GM12878 (cell line): ENCODE results near the gene ETV6. TPM values are rescaled to one million over a fixed set of nuclear protein-coding genes. Genes with fewer than 3 reads are reported as not detected.
A peak's percentile ranks its signal among the peaks of the same experiment; 100 is the strongest.

Experiments used
- BHLHE40 ChIP-seq, 2 experiments: fragments of 450-650 bp in 1 of 2; IDR thresholded peaks; 2 replicates each; pipeline ENCODE4 v1.6.1; 2011 to 2017; ENCODE audit warnings: low read depth in 2 of 2, borderline replicate concordance in 1 of 2, improper control_type of control experiment in 1 of 2, low read length in 1 of 2, mild to moderate bottlenecking in 1 of 2
- EP300 ChIP-seq, 2 experiments: fragments of 150-350 bp in 1 of 2; IDR thresholded peaks; 2 replicates each; pipeline ENCODE4 v1.6.1; 2011 to 2012; ENCODE audit warnings: low read depth in 2 of 2, low read length in 2 of 2, borderline replicate concordance in 1 of 2, improper control_type of control experiment in 1 of 2, inconsistent platforms in 1 of 2; ENCODE audit not compliant: control insufficient read depth in 1 of 2
- GATAD2B ChIP-seq: fragments of 450-650 bp; conservative IDR thresholded peaks from 2 replicates; pipeline ENCODE4 v1.6.1; 2017; ENCODE audit warnings: low read depth, mild to moderate bottlenecking, moderate library complexity
- IKZF1 ChIP-seq: fragments of 450-650 bp; conservative IDR thresholded peaks from 2 replicates; pipeline ENCODE4 v1.6.1; 2017; ENCODE audit warnings: antibody characterized with exemption, mild to moderate bottlenecking
- IRF4 ChIP-seq: IDR thresholded peaks from 2 replicates; pipeline ENCODE4 v1.6.1; 2011; ENCODE audit warnings: low read depth, low read length
- NFIC ChIP-seq: IDR thresholded peaks from 2 replicates; pipeline ENCODE4 v1.6.1; 2012; ENCODE audit warnings: low read depth, mild to moderate bottlenecking, inconsistent platforms, low read length, moderate library complexity
- PAX5 ChIP-seq: IDR thresholded peaks from 2 replicates; pipeline ENCODE4 v1.6.1; 2011; ENCODE audit warnings: low read depth, low read length, borderline replicate concordance
- PAX8 ChIP-seq: fragments of 450-650 bp; IDR thresholded peaks from 2 replicates; pipeline ENCODE4 v1.6.1; 2017; ENCODE audit warnings: mild to moderate bottlenecking, moderate library complexity
- POU2F2 ChIP-seq: IDR thresholded peaks from 3 replicates; pipeline ENCODE4 v1.6.1; 2011; ENCODE audit warnings: low read depth, mild to moderate bottlenecking, low read length, borderline replicate concordance
- RB1 ChIP-seq: fragments of 450-650 bp; formaldehyde crosslinking; IDR thresholded peaks from 2 replicates; pipeline ENCODE4 v1.6.1; 2017; ENCODE audit warnings: mild to moderate bottlenecking, borderline replicate concordance
- SMARCA5 ChIP-seq: fragments of 450-650 bp; IDR thresholded peaks from 2 replicates; pipeline ENCODE4 v1.6.1; 2017; ENCODE audit warnings: mild to moderate bottlenecking
- SRF ChIP-seq, 2 experiments: IDR thresholded peaks; 2 replicates each; pipeline ENCODE4 v1.6.1; 2011; ENCODE audit warnings: low read depth in 2 of 2, low read length in 2 of 2, mild to moderate bottlenecking in 1 of 2, moderate library complexity in 1 of 2
- SUZ12 ChIP-seq: fragments of 200-600 bp; sonication (generic); IDR thresholded peaks from one replicate; pipeline ENCODE4 v1.6.1; 2018; ENCODE audit warnings: antibody characterized with exemption, mild to moderate bottlenecking; ENCODE audit not compliant: unreplicated experiment
- polyA plus RNA-seq, 11 experiments: library from polyadenylated mRNA; depleted of rRNA in 4 of 11; unstranded in 6 of 11; stranded (reverse) in 5 of 11; fragments of >200 nt; fragmentation: Nextera tagmentation in 4 of 11; fragmentation: Illumina TruSeq in 1 of 11; extraction: Ambion mirVana in 4 of 11; extraction: Trizol in 1 of 11; gene quantifications; 1 replicate in 1 of 11; 2 replicates in 10 of 11; pipeline versions ENCODE4 v1.2.1 to v1.2.3, GENCODE V29; 2011 to 2016; ENCODE audit warnings: inconsistent platforms in 2 of 11, missing spikeins in 2 of 11, low read depth in 1 of 11
- total RNA-seq, 4 experiments: library from RNA; depleted of rRNA in 3 of 4; stranded (reverse); fragments of >200 nt in 3 of 4; fragmentation: Illumina TruSeq in 1 of 4; extraction: Trizol in 1 of 4; gene quantifications; 2 replicates each; pipeline versions ENCODE4 v1.2.1 to v1.2.3, GENCODE V29; 2013 to 2021
- TF ChIP-seq, protein P1 (sequence below): fragments of 450-650 bp; IDR thresholded peaks from 2 replicates; pipeline ENCODE4 v1.6.1; 2017; ENCODE audit warnings: borderline replicate concordance
- TF ChIP-seq, protein P2 (sequence below): fragments of 450-650 bp; IDR thresholded peaks from 2 replicates; pipeline ENCODE4 v1.6.1; 2014; ENCODE audit warnings: mild to moderate bottlenecking
- TF ChIP-seq, protein P3 (sequence below): fragments of 450-650 bp; IDR thresholded peaks from 2 replicates; pipeline ENCODE4 v1.6.1; 2017; ENCODE audit warnings: antibody characterized with exemption, mild to moderate bottlenecking, moderate library complexity
- TF ChIP-seq, protein P4 (sequence below): fragments of 450-650 bp; IDR thresholded peaks from 2 replicates; pipeline ENCODE4 v1.6.1; 2017; ENCODE audit warnings: mild to moderate bottlenecking, moderate library complexity
- TF ChIP-seq, protein P5 (sequence below): IDR thresholded peaks from 2 replicates; pipeline ENCODE4 v1.6.1; 2012; ENCODE audit warnings: low read length, inconsistent platforms

ETV6 gene
- total and polyA plus RNA-seq, 10 of the 15 experiments (the other 5 are each of a cell fraction or from before 2014, with no cell fraction given), result 6.6 to 74.8 (median 24.6) TPM

DNA sequence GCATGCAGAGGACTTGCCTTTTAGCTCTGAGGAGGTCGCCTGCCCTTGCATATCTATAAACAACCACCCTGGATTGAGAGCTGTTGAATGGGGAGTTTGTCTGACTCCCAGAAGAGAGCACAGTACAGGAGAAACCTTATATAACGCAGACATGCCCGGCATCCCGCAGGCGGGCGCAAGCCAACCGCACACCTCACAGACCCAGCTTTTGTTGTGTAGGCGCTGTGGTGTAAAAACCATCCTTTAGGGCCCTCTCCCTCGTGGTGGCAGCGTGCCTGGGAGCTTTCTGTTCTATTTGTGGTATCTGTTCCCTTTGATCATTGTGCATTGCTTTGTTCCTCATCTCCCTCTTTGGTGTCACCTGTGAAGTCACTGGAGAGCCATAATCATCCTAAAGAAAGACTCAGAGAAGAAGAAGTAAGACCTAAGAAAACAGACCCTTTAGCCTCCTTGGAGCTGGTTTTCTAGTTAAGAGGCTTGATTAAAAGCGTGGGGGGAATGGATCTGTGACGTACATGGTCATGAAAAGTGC, 77.7 kb downstream of the ETV6 start (continued):
- TF ChIP-seq PAX5 (peak; percentile 90), IKZF1 (peak; percentile 97), NFIC (peak; percentile 82), SRF (IDR thresholded peaks at IDR 0.05; ENCODE audit: low read depth in 2 of 2, low read length in 2 of 2) (no peak), EP300 (IDR thresholded peaks at IDR 0.05; ENCODE audit: borderline replicate concordance in 1 of 2, control insufficient read depth in 1 of 2, low read depth in 2 of 2, low read length in 2 of 2) (peak; percentile 89 to 93; a peak in 3 of 4 replicates), PAX8 (no peak), SMARCA5 (no peak; the same call in 1 of the 2 replicates), SUZ12 (no peak), GATAD2B (peak; percentile 84; the same call in 1 of the 2 replicates), BHLHE40 (IDR thresholded peaks at IDR 0.05; ENCODE audit: borderline replicate concordance in 1 of 2, low read depth in 2 of 2, low read length in 1 of 2) (peak; percentile 91 to 94), IRF4 (peak; percentile 72), POU2F2 (peak; percentile 50; the same call in 1 of the 3 replicates), RB1 (0 out of 2 replicates have a peak, but pooled peaks have one; percentile 27)
- TF ChIP-seq, protein P1, sequence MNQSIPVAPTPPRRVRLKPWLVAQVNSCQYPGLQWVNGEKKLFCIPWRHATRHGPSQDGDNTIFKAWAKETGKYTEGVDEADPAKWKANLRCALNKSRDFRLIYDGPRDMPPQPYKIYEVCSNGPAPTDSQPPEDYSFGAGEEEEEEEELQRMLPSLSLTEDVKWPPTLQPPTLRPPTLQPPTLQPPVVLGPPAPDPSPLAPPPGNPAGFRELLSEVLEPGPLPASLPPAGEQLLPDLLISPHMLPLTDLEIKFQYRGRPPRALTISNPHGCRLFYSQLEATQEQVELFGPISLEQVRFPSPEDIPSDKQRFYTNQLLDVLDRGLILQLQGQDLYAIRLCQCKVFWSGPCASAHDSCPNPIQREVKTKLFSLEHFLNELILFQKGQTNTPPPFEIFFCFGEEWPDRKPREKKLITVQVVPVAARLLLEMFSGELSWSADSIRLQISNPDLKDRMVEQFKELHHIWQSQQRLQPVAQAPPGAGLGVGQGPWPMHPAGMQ, result peak; percentile 78; the same call in 1 of the 2 replicates
- TF ChIP-seq, protein P2, sequence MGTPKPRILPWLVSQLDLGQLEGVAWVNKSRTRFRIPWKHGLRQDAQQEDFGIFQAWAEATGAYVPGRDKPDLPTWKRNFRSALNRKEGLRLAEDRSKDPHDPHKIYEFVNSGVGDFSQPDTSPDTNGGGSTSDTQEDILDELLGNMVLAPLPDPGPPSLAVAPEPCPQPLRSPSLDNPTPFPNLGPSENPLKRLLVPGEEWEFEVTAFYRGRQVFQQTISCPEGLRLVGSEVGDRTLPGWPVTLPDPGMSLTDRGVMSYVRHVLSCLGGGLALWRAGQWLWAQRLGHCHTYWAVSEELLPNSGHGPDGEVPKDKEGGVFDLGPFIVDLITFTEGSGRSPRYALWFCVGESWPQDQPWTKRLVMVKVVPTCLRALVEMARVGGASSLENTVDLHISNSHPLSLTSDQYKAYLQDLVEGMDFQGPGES, result no peak
- TF ChIP-seq, protein P3, sequence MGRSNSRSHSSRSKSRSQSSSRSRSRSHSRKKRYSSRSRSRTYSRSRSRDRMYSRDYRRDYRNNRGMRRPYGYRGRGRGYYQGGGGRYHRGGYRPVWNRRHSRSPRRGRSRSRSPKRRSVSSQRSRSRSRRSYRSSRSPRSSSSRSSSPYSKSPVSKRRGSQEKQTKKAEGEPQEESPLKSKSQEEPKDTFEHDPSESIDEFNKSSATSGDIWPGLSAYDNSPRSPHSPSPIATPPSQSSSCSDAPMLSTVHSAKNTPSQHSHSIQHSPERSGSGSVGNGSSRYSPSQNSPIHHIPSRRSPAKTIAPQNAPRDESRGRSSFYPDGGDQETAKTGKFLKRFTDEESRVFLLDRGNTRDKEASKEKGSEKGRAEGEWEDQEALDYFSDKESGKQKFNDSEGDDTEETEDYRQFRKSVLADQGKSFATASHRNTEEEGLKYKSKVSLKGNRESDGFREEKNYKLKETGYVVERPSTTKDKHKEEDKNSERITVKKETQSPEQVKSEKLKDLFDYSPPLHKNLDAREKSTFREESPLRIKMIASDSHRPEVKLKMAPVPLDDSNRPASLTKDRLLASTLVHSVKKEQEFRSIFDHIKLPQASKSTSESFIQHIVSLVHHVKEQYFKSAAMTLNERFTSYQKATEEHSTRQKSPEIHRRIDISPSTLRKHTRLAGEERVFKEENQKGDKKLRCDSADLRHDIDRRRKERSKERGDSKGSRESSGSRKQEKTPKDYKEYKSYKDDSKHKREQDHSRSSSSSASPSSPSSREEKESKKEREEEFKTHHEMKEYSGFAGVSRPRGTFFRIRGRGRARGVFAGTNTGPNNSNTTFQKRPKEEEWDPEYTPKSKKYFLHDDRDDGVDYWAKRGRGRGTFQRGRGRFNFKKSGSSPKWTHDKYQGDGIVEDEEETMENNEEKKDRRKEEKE, result no peak
- TF ChIP-seq, protein P4, sequence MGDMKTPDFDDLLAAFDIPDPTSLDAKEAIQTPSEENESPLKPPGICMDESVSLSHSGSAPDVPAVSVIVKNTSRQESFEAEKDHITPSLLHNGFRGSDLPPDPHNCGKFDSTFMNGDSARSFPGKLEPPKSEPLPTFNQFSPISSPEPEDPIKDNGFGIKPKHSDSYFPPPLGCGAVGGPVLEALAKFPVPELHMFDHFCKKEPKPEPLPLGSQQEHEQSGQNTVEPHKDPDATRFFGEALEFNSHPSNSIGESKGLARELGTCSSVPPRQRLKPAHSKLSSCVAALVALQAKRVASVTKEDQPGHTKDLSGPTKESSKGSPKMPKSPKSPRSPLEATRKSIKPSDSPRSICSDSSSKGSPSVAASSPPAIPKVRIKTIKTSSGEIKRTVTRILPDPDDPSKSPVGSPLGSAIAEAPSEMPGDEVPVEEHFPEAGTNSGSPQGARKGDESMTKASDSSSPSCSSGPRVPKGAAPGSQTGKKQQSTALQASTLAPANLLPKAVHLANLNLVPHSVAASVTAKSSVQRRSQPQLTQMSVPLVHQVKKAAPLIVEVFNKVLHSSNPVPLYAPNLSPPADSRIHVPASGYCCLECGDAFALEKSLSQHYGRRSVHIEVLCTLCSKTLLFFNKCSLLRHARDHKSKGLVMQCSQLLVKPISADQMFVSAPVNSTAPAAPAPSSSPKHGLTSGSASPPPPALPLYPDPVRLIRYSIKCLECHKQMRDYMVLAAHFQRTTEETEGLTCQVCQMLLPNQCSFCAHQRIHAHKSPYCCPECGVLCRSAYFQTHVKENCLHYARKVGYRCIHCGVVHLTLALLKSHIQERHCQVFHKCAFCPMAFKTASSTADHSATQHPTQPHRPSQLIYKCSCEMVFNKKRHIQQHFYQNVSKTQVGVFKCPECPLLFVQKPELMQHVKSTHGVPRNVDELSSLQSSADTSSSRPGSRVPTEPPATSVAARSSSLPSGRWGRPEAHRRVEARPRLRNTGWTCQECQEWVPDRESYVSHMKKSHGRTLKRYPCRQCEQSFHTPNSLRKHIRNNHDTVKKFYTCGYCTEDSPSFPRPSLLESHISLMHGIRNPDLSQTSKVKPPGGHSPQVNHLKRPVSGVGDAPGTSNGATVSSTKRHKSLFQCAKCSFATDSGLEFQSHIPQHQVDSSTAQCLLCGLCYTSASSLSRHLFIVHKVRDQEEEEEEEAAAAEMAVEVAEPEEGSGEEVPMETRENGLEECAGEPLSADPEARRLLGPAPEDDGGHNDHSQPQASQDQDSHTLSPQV, result peak; percentile 67; the same call in 1 of the 2 replicates
- TF ChIP-seq, protein P5, sequence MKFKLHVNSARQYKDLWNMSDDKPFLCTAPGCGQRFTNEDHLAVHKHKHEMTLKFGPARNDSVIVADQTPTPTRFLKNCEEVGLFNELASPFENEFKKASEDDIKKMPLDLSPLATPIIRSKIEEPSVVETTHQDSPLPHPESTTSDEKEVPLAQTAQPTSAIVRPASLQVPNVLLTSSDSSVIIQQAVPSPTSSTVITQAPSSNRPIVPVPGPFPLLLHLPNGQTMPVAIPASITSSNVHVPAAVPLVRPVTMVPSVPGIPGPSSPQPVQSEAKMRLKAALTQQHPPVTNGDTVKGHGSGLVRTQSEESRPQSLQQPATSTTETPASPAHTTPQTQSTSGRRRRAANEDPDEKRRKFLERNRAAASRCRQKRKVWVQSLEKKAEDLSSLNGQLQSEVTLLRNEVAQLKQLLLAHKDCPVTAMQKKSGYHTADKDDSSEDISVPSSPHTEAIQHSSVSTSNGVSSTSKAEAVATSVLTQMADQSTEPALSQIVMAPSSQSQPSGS, result peak; percentile 80
